GM21390 (cell line): Measurements from ENCODE around the gene GMPR2.

Source experiments
- ATAC-seq: cut with Tn5 transposase; IDR thresholded peaks from one replicate; pipeline ENCODE4 v1.9.1; 2021; ENCODE audit not compliant: unreplicated experiment

Gene GMPR2

GRCh38 chr14:24232645-24233537, at the start of gene GMPR2:
Gene GMPR2, plus strand, starts transcription at chr14:24232929. Its CDS starts 325 bp downstream, at chr14:24233254.
- peak; percentile 70 for ATAC-seq

GRCh38 chr14:24183014-24183481, 49.7 kb upstream of the GMPR2 start:
- ATAC-seq: no peak

- no peak for ATAC-seq
Measured at GRCh38 chr14:24184104-24184970, 48.4 kb upstream of the GMPR2 start.

GRCh38 chr14:24185026-24185425, 47.7 kb upstream of the GMPR2 start:
- ATAC-seq: no peak

- no peak for ATAC-seq
Measured at GRCh38 chr14:24185741-24186140, 47.0 kb upstream of the GMPR2 start.

GRCh38 chr14:24186831-24187538, 45.7 kb upstream of the GMPR2 start:
- no peak for ATAC-seq

GRCh38 chr14:24187539-24187915, 45.2 kb upstream of the GMPR2 start:
- no peak for ATAC-seq

- ATAC-seq: peak; percentile 78
Measured at GRCh38 chr14:24188251-24189058, 44.3 kb upstream of the GMPR2 start, which contains the start of gene IPO4. Gene IPO4, minus strand, starts transcription at chr14:24188816. Its CDS starts 29 bp downstream, at chr14:24188787.

- ATAC-seq: no peak
Measured at GRCh38 chr14:24189059-24189375, 43.7 kb upstream of the GMPR2 start.

GRCh38 chr14:24189460-24189859, 43.3 kb upstream of the GMPR2 start:
- no peak for ATAC-seq

- no peak for ATAC-seq
Measured at GRCh38 chr14:24190416-24190815, 42.3 kb upstream of the GMPR2 start.

- ATAC-seq: no peak
Measured at GRCh38 chr14:24192933-24193332, 39.8 kb upstream of the GMPR2 start.

- no peak for ATAC-seq
Measured at GRCh38 chr14:24194186-24194872, 38.4 kb upstream of the GMPR2 start.

GRCh38 chr14:24194873-24195185, 37.9 kb upstream of the GMPR2 start:
- ATAC-seq: no peak

- ATAC-seq: peak; percentile 81
Measured at GRCh38 chr14:24195186-24196070, 37.3 kb upstream of the GMPR2 start, which contains the start of gene TM9SF1. Gene TM9SF1, minus strand, starts transcription at chr14:24195441. Its CDS starts 422 bp downstream, at chr14:24195019.

- ATAC-seq: peak; percentile 23
Measured at GRCh38 chr14:24196071-24197055, 36.4 kb upstream of the GMPR2 start.

GRCh38 chr14:24197056-24197450, 35.7 kb upstream of the GMPR2 start:
- no peak for ATAC-seq
